Activated CD4-positive, alpha-beta T cell treated with anti-CD3 and anti-CD28 coated beads, Interleukin-2, amount 50 U/mL, for 24 hours (primary cell): Measurements from ENCODE around the gene GPRIN3.
"Not testable (repeated sequence)": the region's sequence is repeated elsewhere in the genome, so short reads cannot be mapped to it uniquely, and the experiment has no call there.

ENCODE experiments used
- DNase-seq, 2 donors: peaks; one replicate each; pipeline ENCODE4 v3.0.0-alpha.2; 2020; ENCODE audit warnings: low read depth in 1 of 2, low spot score in 1 of 2

Gene GPRIN3

DNA sequence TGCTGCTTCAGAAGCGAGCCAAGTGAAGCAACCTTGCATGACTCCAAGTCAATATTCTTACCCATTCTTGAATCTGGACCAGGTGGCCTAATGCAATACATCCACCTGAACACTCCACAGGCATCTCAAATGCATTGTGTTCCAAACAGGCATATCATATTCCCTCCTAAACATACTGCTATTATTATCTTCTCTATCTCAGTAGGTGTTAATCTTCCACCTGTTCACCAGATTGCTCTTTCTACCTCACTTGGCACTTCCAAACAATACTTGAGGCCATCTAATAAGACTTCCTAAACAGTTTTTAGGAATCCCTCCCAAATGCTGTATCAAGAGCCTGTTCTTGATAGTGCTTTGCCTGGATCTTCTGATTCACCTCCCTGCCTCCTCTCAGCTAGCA, 90.7 kb downstream of the GPRIN3 start:
- DNase-seq: no peak

DNA sequence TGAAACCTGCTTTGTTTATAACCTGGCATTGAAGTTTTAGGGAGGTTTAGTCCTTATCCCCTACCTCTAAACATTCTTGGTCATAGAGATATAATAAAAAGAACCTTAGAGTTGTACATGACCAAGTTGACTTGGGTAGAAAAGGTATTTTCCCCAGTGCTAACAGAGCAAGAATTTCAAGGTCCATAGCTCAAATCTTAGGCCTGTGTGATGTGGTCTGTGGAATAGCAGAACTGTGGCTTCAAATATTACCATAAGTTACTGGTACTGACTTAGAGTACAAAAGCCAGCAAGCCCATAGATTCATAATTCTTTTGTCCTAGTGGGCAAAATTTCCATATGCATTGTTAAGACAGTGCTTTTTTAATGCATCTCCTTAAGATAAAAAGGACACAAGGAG, 91.2 kb downstream of the GPRIN3 start:
- DNase-seq: no peak

DNA sequence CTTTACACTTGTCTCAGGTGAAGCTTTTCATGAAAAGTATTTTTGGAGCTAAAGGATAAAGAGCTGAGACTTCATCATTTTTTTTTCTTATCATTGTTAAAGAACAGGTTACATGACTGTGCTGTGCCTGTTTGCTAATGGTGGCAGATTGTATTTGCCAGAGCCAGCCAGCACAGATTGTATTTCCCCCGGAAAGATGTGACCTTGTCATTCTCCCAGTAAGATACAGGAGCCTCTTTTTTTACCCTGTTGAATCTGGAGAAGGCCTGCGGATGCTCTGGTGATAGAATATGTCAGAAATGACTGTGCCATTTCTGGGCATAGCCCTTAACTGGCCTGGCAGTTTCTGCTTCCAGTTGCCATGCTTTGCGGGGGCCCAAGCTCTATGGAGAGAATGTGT, 91.9 kb downstream of the GPRIN3 start:
- no peak for DNase-seq

DNA sequence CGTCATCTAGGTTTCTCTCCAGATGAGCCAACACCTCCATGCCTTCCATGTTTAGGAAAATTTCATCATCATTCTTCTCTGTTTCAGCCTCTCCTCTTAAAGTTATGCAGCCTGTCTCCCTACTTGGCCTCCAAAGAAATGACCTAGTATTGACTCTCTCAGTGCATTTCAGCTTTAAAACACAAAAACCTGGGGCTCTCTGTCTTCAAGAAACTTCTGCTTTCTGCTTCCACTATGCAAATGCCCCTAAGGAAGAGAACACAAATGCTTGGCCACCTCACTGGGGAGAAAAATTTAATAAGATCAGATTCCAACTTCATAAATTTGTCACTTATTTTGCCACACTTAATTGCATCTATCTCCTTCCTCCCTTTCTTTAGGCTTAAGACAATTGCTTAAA, 93.3 kb downstream of the GPRIN3 start:
- no peak for DNase-seq

DNA sequence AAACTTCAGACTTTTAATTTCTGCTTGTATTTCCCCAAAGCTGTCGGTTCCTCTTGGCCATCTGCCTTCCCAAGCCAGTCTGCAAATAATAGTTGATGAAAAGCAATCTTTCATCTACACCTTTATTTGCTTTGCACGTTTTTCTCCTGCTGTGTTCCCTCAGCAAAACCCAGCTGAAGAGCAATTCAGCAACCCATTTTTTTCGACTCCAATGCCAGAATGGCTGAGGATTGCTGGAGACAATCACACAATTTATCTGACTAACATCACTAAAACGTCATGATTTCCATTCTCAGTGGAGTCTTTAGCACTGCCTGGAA, 94.3 kb downstream of the GPRIN3 start:
- DNase-seq: no peak

DNA sequence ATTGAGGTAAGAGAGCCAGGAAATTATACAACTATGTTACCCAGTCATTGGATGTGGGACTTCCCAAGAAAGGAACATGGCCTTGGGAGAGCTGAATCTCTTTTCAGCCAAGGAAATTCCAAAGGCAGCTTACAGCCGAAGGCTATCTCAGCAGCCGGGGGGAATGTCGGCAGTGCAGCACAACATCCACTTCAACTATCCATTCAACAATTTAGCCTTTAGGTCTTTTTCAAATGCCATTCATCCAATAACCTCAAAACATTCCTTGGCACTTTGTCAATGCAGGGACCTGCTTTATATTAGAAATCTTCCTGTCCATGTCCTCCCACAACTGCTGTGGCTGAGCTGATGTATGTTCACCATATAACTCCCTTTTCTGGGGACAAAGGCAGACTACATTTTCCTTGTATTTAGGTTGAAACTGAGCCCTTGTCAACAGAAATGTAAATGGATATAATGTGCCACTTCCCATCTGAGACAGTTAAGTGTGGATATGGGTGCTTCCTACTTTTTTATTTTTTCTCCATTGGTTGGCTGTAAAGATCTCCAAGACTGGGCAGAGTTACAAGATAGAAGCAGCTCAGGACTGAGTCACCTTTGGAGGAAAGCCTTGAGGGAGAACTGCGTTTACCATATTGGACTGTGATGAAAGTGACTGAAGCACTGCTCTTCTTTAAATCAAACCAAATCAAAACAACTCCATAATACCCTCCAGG, 94.8 kb downstream of the GPRIN3 start:
- DNase-seq: no peak

DNA sequence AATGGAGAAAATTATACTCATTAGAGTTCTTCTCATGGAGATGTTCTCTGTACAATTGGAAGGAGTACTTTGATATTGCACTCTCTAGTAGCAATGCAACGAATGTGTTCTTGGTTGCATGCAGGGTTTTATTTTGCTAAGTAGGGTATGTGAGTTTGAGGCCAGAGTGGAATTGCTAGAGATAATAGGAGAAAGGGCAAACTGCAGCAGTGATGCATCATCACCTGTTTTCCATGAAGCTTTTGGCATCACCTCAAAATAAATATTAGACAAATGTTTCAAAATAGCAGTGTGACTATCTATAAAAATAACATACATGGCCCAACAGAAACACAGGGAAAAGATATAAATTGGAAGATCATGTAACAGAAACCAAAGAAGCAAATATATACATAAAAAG, 103.0 kb downstream of the GPRIN3 start:
- no peak for DNase-seq

DNA sequence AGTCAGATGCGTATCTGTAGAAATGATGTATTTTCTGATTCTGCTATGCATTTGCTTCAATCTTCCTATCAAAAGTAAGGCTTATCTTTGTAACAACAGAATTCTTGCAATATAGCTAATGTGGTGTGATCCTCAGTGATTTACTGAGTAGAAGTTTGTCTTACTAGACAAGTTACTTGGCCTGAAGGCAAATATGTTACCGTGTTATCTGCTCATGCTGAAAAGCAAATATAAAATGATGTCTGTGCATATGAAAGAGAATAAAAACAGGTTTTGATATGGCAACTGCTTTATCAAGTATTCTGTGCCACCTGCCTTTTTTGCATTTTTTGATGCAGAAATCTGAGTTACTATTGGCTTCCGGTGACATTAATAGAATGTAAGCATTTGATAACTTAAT, 103.7 kb downstream of the GPRIN3 start:
- no peak for DNase-seq

DNA sequence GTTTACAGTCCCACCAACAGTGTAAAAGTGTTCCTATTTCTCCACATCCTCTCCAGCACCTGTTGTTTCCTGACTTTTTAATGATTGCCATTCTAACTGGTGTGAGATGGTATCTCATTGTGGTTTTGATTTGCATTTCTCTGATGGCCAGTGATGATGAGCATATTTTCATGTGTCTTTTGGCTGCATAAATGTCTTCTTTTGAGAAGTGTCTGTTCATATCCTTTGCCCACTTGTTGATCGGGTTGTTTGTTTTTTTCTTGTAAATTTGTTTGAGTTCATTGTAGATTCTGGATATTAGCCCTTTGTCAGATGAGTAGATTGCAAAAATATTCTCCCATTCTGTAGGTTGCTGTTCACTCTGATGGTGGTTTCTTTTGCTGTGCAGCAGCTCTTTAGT, 108.2 kb downstream of the GPRIN3 start:
- not testable (repeated sequence) for DNase-seq

DNA sequence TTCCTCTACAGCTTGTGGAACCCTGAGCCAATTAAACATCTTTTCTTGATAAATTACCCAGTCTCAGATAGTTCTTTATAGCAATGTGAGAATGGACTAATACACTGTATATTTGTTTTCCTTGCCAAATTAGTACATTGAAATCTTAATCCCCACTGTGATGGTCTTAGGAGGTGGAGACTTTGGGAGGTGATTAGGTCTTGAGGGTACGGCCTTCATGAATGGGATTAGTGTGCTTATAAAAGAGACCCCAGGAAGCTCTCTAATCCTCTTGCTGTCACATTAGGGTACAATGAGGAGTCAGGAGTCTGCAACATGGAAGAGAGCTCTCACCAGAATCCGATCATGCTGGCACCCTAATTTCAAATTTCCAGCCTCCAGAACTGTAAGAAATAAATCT, 109.7 kb downstream of the GPRIN3 start:
- no peak for DNase-seq

DNA sequence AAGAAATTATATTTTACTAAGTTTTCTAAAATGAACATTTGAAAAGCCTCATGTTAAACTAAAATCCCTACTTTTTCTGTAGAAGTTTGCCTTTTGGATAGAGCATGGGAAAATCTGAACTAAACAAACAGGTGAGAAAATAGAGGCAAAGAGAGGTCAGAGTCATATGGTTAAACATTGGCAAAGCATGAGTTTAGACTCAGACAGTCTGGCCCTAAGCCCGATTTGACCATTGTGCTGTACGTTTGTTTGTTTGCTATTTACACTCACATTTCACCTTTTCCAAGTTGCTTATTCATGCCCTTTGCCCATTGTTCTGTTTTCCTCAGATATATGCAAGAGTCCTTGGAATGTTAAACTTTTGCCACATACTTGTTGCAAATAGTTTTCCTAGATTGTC, 110.9 kb downstream of the GPRIN3 start:
- no peak for DNase-seq

DNA sequence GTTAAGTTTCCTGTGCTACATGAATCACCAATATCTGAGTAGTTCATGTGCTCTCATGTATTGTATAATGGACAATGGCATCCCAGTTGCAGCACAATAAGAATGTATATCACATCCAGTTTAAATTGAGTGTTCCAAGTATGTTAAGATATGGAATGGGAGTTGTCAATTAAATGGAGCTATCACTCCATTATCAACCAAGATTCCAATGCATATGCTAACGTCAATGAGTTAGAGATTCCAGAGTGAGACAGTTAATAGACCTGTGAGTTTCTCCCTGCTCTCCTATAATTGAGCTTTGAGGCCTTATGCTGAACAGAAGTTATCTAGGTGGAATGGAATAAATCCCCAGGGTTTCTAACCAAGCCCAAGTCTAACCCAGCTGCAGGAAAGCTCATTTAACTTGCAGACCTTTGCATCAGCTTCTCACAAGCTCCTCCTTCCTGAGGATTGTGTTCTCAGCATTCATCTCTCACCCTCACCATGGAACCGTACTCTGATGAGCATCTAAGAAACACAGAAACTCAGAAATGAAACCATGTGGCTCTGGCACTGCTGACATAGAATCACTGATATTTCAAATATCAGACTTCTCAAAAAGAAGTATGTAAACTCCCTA, 111.4 kb downstream of the GPRIN3 start:
- DNase-seq: no peak

DNA sequence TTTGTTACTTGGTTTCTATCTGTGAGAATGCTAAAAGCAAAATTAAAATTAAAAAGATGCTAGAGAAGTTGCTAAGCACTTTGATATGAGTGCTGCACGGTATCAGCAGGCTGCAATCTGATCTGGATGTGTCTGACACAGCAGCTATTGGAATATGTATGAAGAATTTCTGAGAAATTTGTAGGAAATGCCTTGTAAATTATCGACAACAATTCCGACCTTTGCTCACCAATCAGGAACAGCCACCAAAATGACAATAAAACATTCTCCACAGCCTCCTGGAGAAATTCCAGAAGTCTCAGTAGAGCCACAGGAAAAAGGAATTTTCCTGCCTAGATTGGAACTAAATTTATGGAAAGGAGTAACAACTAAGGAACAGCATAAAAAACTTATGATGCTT, 113.8 kb downstream of the GPRIN3 start:
- DNase-seq: no peak
